Measurements from ENCODE around the gene BTNL2.

Gene BTNL2

GRCh38 chr6:32401284-32401963, 5.6 kb downstream of the BTNL2 start:
- H3K27ac Mint-ChIP-seq, result peak overlapping the region; percentile 46
- peaks cover 6% of the 10 kb centered on the region for H3K9me3 Mint-ChIP-seq
- no peak overlapping the region for H3K4me3 Mint-ChIP-seq
- no peaks in the 10 kb centered on the region for H3K36me3 Mint-ChIP-seq (ENCODE audit: low read depth)
- H3K27me3 Mint-ChIP-seq (ENCODE audit: low read depth, poor library complexity), result peaks cover 14% of the 10 kb centered on the region
- DNase-seq, result no peak
- H3K4me1 Mint-ChIP-seq, result peaks cover 5% of the 10 kb centered on the region
- TF ChIP-seq, protein P1, sequence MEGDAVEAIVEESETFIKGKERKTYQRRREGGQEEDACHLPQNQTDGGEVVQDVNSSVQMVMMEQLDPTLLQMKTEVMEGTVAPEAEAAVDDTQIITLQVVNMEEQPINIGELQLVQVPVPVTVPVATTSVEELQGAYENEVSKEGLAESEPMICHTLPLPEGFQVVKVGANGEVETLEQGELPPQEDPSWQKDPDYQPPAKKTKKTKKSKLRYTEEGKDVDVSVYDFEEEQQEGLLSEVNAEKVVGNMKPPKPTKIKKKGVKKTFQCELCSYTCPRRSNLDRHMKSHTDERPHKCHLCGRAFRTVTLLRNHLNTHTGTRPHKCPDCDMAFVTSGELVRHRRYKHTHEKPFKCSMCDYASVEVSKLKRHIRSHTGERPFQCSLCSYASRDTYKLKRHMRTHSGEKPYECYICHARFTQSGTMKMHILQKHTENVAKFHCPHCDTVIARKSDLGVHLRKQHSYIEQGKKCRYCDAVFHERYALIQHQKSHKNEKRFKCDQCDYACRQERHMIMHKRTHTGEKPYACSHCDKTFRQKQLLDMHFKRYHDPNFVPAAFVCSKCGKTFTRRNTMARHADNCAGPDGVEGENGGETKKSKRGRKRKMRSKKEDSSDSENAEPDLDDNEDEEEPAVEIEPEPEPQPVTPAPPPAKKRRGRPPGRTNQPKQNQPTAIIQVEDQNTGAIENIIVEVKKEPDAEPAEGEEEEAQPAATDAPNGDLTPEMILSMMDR (IDR thresholded peaks at IDR 0.05), result no peak

DNA sequence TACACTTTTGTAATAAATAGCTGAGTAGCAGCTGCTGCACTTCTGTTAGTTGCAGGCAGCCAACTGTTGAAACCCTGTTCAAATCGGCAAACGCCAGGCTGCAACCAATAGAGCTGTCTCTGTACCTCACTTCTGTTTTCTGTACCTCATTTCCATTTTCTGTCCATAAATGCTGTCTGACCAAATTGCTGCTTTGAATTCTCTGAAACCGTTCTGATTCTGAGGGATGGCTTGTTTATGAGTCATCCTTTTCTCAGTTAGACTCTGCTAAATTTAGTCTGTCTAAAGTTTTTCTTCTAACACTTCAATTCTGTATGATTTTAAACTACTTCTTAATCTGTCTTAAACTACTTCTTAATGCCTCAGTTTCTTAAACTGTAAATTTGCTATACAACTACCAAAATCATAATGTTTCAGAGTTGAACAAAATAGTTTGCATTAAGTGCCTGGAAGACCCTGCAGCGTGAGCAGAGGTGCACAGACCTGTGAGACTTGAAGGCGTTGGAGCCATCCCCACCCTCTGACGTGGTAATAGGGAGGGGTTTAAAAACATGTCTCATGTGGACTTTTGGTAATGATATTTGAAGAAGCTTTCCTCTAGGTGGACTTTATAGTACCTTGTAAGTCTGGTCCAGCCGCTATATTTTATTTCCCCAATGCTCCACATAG, 9.6 kb downstream of the BTNL2 start:
- DNase-seq, result no peak
- Mint-ChIP-seq H3K4me3 (no peak overlapping the region), H3K27ac (no peak overlapping the region), H3K36me3 (ENCODE audit: low read depth) (peaks cover 25% of the 10 kb centered on the region), H3K27me3 (ENCODE audit: low read depth, poor library complexity) (peaks cover 3% of the 10 kb centered on the region), H3K9me3 (peaks cover 6% of the 10 kb centered on the region), H3K4me1 (peaks cover 13% of the 10 kb centered on the region)
- TF ChIP-seq, protein P1 (IDR thresholded peaks at IDR 0.05), result no peak

- Mint-ChIP-seq H3K4me3 (no peak overlapping the region), H3K36me3 (ENCODE audit: low read depth) (peaks cover 25% of the 10 kb centered on the region), H3K27ac (no peak overlapping the region), H3K9me3 (peaks cover 3% of the 10 kb centered on the region), H3K4me1 (peaks cover 8% of the 10 kb centered on the region), H3K27me3 (ENCODE audit: low read depth, poor library complexity) (peaks cover 3% of the 10 kb centered on the region)
- TF ChIP-seq, protein P1 (IDR thresholded peaks at IDR 0.05), result no peak
- DNase-seq, result no peak
Observed at GRCh38 chr6:32396028-32396427, 11.0 kb downstream of the BTNL2 start.

- H3K36me3 Mint-ChIP-seq (ENCODE audit: low read depth), result peaks cover 25% of the 10 kb centered on the region
- TF ChIP-seq, protein P1 (IDR thresholded peaks at IDR 0.05), result no peak
- H3K4me1 Mint-ChIP-seq, result peaks cover 8% of the 10 kb centered on the region
Observed at GRCh38 chr6:32393665-32394420, 13.1 kb downstream of the BTNL2 start.

DNA sequence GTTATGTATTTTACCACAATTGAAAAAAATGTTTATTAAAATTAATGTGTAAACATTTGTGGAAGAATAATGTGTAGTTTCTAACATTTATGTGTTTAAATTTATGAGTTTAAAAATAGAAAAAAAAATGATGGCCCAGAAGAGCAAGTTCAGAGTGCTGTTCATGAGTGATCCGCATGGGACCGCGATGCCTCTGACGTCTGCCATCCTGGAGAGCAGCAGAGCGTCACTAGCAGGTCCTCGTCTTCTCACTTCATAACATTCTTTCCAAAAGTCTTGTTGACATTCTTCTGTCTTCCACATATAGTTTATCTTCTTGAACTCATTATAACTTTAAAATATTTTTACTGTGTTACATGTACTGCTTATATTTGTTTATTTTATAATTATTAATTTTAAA, 15.5 kb downstream of the BTNL2 start:
- peaks cover 8% of the 10 kb centered on the region for H3K4me1 Mint-ChIP-seq
- peaks cover 4% of the 10 kb centered on the region for H3K9me3 Mint-ChIP-seq
- H3K27ac Mint-ChIP-seq, result no peak overlapping the region
- H3K36me3 Mint-ChIP-seq (ENCODE audit: low read depth), result peaks cover 29% of the 10 kb centered on the region
- H3K27me3 Mint-ChIP-seq (ENCODE audit: low read depth, poor library complexity), result peaks cover 5% of the 10 kb centered on the region
- H3K4me3 Mint-ChIP-seq, result no peak overlapping the region
- no peak for DNase-seq
- TF ChIP-seq, protein P1 (IDR thresholded peaks at IDR 0.05), result no peak

More at GRCh38 chr6:32393665-32394420, 13.1 kb downstream of the BTNL2 start:
- no peak for DNase-seq
- Mint-ChIP-seq H3K9me3 (no peaks in the 10 kb centered on the region), H3K4me3 (no peak overlapping the region), H3K27me3 (ENCODE audit: low read depth, poor library complexity) (peaks cover 8% of the 10 kb centered on the region), H3K27ac (peak overlapping the region; percentile 61)

Data from nephron progenitor cell (in vitro differentiated cells).